GM19372 (cell line): Measurements from ENCODE around the gene RAB31.
"Not testable (repeated sequence)": the region's sequence is repeated elsewhere in the genome, so short reads cannot be mapped to it uniquely, and the experiment has no call there.

Source experiments
- ATAC-seq: cut with Tn5 transposase; IDR thresholded peaks from one replicate; pipeline ENCODE4 v1.9.1; 2021; ENCODE audit warnings: mild to moderate bottlenecking, low read depth, moderate library complexity; ENCODE audit not compliant: unreplicated experiment

The RAB31 gene

DNA sequence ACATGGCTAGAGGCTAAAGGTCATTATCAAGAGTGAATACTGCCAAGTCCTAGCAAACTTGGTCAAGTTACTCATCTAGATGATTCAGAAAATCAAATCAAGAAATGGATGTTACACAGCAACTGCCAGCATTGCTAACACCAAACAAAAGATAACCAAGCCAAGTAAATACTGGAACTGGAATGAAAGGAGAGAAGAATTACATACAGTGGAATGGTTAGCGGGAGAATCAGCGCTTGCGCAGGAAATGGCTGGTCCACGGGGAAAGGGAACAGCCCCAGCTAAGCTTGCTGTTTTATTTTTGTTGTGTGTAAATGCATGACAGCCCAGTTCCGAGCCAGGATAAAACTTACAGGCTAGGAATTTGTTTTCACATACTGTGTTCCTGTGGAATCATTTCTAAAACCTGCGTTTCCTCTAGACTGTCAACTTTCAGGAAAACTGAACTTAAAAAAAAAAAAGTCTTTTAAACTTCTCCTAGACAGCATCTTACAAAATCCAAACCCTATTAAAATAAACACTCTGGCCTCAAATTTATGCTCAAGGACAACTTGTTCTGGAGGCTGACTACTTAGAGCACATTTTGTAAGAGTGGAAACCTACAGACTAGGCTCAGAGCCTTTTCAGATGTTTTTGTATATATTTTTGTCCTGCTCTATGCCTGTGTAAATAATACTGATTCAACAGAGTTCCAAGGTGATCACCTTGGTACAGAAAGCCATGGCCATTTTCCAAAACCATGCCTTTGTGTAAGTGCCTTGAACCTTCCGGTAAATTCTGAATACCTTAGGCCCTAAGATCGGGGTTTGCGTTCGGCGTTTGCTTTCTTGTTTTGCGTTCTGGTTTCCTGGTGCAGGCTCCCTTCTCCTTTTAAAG lies 146.9 kb downstream of the RAB31 start:
- no peak for ATAC-seq

DNA sequence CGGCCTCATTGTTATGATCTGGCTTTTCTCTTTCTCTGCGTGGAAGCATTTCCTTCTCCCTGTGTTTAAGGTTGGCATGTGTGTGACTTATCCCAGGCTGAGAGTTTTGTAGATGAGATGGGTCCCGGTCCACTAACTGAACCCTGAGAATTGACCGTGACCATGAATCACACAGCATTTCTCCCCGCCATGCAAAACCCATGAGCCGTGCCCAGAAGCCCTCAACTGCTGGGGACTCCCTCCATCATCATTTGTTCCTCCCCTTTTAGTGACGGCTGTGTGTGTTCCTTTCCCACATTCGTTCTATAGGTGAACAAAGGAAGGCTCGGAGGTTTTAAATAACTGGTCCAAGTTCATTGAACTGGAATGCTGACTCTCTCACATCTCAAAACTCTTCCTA lies 147.6 kb downstream of the RAB31 start:
- ATAC-seq: no peak

DNA sequence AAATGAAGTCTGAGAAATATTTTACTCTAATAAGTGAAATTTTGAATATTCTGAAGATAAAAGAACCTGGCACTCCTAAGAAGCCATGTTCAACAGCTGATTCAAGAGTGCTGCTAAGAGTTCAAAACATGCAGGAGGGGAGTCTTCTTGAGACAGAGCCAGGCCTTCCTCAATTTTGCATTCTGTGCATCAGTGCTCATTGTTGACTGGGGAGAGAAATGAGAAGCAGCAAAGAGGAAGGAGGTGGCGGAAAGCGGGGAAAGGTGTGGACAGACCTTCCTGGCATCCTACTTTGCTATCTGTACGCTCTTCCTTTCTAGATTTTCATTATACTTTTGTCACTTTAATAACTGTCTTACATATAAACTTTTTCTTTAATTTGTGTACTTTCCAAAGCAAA lies 148.0 kb downstream of the RAB31 start:
- no peak for ATAC-seq

DNA sequence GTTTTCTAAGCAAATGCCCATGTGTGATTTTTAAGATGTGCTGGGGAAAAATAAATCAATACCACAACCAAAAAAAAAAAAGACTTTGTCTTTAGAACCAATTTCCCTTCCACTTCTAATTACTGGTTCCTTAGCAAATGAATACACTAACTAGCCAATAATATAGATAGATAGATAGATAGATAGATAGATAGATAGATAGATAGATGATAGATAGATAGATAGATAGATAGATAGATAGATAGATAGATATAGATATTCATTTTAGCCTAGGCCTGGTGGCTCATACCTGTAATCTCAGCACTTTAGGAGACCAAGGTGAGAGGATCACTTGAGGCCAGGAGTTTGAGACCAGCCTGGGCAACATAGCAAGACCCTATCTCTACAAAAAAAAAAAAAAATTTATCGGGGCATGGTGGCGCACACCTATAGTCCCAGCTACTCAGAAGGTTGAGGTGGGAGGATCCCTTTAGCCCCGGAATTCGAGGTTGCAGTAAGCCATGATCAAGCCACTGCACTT lies 149.4 kb downstream of the RAB31 start:
- ATAC-seq: not testable (repeated sequence)

DNA sequence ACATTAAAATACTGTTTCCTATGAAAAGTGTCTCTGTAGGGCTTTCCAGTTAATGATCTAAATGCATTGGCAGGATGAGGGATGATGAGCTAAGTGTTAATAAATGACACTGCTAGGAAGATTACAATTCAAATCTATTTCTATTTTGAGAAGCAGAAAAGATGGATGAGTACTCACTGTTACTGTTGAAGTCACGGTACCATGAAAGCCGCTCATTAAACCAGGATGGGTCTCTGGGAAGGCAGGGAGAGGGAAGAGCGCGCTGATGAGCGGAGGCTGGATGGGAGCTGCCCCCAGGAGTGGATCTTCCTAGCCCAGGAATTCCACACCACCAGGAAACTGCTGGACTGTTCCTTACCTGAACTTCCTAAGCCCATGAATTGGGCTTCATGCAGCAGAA lies 150.5 kb downstream of the RAB31 start:
- ATAC-seq: no peak

DNA sequence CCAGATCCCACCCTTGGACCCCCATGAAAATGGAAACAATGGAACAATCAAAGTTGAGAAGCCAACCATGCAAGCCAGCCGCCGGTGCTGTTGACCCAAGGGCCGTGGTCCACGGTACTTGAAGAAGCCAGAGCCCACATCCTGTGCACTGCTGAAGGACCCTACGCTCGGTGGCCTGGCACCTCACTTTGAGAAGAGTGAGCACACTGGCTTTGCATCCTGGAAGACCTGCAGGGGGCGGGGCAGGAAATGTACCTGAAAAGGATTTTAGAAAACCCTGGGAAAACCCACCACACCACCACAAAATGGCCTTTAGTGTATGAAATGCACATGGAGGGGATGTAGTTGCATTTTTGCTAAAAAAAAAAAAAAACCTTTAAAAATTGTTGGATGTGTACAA lies 151.1 kb downstream of the RAB31 start:
- ATAC-seq: no peak

DNA sequence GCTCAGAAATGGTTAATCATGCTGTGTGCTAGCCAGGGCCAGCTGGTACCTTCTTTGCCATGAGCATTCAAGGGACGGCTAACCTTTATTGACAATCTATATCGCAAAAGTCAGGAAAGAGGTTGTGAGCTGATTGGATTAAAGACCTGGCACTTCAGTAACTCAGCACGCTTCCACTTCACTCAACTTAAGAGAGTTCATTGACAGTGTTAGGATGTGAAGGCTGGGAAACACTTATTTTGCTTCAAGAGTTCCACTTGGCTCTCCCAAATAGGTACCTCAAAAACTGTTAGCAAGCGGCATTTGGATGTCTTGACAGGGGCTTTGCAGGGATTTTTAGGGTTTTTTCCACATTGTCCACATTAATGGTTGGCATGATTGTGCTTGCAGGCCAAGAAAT lies 152.6 kb downstream of the RAB31 start:
- no peak for ATAC-seq

DNA sequence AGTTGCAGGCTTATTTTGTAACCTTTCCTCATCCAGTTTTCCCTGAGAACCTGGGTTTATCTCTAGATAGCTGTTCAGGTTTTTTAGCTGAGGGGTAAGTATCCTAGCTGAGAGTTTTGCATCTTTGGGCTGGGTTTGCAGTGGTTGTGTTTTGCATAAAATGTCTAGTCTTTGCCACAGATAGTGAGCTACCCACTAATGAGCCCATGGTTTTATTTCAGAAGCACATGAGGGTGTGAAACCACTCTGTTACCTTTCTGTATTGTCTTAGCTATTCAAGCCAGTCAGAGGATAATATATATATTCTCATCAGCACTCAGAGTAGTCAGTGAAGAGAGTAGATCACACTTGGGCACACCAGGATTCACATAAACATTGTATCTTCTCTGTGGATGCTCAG lies 153.1 kb downstream of the RAB31 start:
- no peak for ATAC-seq

DNA sequence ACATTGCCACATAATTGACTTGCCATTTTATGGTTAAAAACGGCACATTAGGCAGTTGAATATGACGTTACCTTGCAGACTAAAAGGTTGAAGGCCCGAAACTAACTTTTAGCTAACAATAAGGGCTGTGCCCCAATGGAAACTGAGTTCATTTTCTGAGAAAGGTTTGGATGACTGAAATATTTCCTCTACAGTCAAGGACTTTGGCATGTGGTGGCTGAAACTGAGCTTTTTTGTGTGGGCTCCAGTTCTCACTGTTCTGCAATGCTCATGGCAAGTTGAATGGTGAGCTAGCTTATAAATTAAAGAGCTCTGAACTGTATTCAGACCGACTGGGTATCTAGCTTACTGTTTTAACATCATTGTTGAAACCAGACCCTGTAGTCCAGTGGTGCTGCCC lies 153.8 kb downstream of the RAB31 start:
- ATAC-seq: no peak

DNA sequence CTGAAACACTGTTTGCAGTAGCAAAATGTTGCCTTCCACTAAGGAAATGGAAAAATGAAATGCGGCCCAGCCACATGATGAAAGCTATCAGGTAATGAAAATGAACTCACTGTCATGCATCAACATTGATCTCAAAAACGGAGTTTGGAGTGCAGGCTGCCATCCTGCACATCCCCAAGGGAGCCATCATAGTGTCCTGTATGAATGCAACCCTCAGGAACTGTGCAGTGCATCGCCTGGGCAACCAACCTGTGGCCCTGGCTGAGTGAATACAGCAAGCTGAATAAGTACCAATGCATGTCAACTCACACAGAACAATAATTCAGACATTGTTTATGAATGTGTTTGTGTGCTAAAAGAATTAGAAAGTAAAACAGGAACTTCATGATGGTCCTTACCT lies 154.6 kb downstream of the RAB31 start:
- ATAC-seq: no peak

DNA sequence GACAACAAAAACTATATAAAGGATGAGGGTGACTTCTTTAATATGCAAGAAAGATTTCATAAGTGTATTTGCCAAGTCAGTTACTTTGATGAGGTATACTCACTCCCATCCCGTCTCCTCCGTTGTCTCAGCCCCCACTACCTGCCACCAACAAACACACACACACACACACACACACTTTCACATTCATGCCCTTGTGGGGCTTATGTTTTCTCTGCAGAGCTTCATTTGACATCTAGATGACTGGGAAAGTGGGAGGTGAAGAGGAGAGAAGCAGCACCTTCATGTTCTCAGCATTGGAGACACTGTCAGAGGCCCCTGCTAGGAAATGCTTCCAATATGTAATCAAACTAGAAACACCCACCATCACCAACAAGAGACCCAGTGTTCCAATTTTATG lies 155.2 kb downstream of the RAB31 start:
- no peak for ATAC-seq

DNA sequence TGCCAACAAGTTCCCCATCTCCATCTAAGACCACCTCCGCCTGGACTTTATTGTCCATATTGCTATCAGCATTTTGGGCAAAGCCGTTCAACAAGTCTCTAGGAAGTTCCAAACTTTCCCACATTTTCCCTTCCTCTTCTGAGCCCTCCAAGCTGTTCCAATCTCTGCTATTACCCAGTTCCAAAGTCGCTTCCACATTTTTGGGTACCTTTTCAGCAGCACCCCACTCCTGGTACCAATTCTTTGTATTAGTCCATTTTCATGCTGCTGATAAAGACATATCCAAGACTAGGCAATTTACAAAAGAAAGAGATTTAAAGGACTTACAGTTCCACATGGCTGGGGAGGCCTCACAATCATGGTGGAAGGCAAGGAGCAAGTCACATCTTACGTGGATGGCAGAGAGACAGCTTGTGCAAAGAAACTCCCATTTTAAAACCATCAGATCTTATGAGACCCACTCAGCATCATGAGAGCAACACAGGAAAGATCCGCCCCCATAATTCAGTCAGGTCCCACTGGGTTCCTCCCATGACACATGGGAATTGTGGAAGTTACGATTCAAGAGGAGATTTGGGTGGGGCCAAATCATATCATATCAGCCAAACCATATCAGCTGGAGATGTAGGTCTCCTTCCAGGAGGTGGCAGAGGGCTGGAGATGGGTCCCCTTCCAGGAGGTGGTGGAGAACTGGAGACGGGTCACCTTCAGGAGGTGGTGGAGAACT lies 157.8 kb downstream of the RAB31 start:
- ATAC-seq: no peak

DNA sequence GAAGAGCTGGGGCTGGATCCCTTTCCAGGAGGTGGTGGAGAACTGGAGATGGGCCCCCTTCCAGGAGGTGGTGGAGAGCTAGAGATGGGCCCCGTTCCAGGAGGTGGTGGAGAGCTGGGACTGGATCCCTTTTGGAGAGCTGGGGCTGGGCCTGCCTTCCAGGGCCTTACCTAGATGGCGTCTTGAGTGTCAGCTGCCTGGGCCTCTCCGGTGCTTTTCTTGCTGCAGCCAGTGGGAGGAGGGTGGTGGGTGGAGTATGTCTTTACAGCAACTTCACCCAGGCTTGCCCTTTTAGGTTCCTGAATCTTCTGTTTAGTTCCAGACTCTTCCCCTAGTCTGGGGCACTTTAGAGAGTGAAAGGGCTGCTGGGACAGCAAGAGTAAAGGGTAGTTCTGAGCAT lies 158.5 kb downstream of the RAB31 start:
- no peak for ATAC-seq

DNA sequence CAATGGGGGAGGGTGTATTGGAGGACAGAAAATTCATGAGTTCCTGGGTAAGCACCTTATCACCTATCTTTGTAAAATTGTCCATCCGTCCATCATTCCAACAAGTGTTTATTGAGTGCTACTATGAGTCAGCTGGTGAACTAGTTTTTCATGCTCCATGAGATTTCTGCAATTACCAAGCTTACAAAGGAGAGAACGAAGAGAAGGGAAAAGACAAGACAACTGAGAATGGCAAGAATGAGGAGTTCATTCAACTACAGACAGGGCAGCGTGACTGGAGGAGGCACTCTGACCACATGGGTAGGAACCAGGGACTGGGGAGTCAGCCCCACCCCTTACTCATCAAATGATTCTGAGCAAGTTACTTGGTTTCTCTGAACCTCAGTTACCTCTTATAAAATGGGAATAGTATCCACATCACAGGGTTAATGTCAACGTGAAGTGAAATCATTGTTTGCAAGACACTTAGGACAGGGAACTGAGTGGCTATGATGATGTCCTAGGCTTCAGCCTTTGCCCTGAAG lies 159.0 kb downstream of the RAB31 start:
- ATAC-seq: no peak

DNA sequence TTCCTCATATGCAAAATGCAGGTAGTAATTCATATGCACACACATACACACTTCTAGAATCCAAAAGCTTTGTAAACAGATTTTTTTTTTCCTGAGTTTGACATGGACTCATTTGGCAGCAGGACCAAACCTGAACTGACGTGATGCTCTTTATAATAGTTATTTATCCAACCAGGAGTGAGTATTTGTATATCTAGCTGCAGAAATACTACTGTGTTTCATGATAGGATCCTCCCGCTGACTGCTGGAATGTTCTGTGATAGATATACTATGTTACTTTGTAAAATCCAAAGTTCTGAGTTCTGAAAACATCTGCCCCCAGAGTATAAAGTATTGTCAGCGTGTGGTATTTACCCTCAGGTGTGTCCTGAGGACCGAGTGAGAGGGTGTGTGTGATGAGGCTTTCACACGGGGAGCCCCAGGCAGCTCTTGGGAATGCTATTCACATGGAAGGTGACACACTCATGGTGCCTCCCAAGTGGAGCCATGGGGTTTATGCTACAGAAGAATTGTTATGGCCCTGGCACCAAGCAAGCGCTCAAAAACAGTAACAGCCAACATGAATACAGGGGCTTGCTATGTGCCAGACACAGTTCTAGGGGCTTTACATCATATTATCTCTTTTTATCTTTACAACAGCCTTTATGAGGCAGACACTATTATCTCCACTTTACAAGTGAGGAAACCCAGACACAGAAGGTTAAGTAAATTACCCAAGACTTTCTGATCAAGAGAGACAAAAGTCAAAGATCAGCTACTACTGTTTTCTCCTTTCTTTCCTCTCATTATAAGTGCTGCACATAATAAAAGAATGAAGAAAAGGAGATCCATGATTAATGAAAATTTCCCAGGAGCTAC lies 161.0 kb downstream of the RAB31 start:
- no peak for ATAC-seq

DNA sequence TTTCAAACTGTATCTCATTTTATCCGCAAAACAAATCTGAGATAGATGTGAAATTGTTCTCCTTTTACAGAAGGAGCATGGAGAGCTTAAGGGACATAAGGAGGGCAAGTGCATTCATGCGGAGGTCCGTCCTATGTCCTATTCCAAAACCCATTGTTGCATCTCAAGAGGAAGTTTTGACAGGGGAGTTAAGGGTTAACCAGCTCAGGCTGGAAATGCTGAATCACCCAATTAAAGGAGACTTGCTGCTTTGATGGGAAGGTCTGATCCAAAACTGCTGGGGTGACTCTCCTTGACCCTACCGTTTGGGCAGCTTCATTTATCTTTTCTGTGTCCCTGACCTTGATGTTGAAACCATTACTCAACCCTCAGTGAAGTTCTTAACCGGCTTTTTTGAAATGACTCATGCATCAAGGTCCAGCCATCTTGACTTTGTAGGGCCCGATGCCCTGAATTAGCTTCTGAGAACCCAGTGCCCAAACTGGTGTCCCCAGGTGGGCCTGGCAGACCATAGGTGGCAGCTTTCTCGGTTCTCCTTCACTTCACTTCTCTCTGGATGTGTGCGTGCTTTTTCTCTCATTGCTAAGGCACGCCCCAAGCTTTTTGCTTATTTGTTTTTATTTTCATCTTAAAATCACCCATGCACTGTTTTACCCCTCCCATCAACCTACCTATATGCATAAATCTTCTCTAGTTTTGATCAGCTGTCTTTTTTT lies 161.8 kb downstream of the RAB31 start:
- no peak for ATAC-seq

DNA sequence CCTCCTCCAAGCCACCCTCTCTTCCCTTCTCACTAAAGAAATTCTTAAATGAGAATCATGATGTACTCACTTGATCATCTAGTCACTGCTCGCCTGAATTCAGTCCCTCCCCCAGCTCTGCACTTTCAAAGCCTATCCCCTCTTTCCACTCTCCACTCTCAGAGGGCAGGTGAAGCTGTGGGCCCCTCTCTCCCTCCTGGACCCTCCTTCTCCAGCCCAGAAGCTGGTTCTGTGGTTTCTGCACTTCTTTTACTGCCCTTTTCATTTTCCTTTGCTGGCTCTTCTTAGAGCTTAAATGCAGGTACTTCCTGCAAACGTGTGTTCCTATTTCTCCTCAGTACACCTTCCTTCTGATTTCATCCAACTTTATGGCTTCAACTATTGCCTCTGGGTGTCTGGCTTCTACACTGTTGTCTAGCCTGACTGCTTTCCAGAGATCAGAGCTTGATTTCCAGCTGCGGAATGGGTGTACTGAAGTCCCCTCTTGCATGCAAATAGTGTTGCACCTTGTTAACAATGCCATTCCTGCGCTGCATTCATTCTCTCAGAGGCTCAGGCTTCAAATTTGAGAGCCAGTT lies 162.4 kb downstream of the RAB31 start:
- no peak for ATAC-seq

DNA sequence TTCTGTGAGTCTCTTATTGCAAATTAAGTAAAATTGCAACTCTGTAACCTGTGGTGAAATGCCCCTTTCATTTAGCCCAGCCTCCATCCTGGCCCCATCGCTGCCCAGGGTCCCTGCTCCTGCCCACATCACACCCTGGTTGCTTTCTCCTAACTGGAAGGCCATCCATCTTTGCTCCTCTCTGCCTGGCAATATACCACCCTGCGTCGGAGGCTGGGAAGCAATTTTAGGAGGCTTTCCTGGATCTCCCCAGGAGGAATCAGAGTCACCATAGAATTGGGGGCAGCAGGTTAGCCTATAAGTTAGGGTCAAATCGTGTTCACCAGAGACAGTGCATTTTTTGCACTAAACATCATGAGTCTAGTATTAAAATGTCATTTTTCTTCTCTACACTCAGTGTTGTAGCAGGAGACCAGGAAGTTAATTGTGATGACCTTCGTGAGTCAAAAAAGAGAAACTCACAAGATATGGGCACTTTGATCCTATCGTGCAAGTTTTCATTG lies 163.2 kb downstream of the RAB31 start:
- no peak for ATAC-seq

DNA sequence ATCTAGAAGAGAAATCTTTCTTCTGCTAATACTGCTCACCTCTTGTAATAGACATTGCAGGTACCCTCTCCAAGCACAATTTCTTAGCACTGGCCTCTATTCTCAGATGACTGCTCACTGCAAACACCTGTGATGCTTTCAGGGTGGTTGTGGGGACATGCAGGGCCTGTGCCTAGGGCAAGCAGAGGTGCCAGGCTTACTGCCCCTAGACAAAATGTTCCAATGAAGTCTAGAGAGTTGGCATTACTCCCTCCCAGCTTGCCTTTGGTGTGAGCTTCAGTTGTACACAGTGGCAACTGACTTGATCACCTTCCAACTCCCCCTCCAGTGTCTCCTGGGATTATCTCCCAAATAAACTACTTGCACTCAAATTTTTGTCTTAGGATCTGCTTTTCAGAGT lies 164.7 kb downstream of the RAB31 start:
- ATAC-seq: no peak
